Neural cell (in vitro differentiated cells): Measurements from ENCODE around the gene HSF4.

Experiments used
- CTCF ChIP-seq: fragments of 450-650 bp; IDR thresholded peaks from 2 replicates; pipeline ENCODE4 v1.5.1; 2014; ENCODE audit warnings: antibody characterized with exemption, mild to moderate bottlenecking, moderate library complexity; ENCODE audit not compliant: poor library complexity, severe bottlenecking
- EZH2 ChIP-seq: fragments of 200-600, 300-800 bp; shearing (Covaris generic), sonication (generic); IDR thresholded peaks from 2 replicates; pipeline ENCODE4 v1.6.1; 2014; ENCODE audit warnings: antibody characterized with exemption, low read length, borderline replicate concordance, mild to moderate bottlenecking; ENCODE audit not compliant: insufficient read depth, poor library complexity, severe bottlenecking

GRCh38 chr16:67162506-67163163 lies 1.9 kb upstream of the HSF4 start:
- TF ChIP-seq EZH2 (no peak), CTCF (no peak)
